ENCODE results near the gene CA10. TPM values are rescaled to one million over a fixed set of nuclear protein-coding genes. Genes with fewer than 3 reads are reported as not detected.

The CA10 gene
- total RNA-seq, 6 experiments from 2014 or later: not detected

- H3K4me3 ChIP-seq: no peak overlapping the region
- H3K9me3 ChIP-seq: no peaks in the 10 kb centered on the region
- no peak for DNase-seq
- ATAC-seq: no peak
- 71% methylated on average over 1 of the region's 1 CpG for WGBS (ENCODE audit: insufficient coverage, low coverage, low lambda C conversion rate, missing lambda C conversion rate)
- H3K27ac ChIP-seq: no peak overlapping the region
- no peaks in the 10 kb centered on the region for H3K27me3 ChIP-seq
- H3K36me3 ChIP-seq: no peaks in the 10 kb centered on the region
- H3K4me1 ChIP-seq: no peaks in the 10 kb centered on the region
- intact Hi-C loops (cut with DNase I): no loop called here
- TF ChIP-seq CTCF (IDR thresholded peaks at IDR 0.05) (no peak), POLR2A (IDR thresholded peaks at IDR 0.05) (no peak)
Observed at GRCh38 chr17:51805765-51806164, 352.7 kb downstream of the CA10 start.

- no peak for ATAC-seq
- no peak for DNase-seq
- H3K27me3 ChIP-seq: no peaks in the 10 kb centered on the region
- no peak overlapping the region for H3K27ac ChIP-seq
- no peaks in the 10 kb centered on the region for H3K36me3 ChIP-seq
- TF ChIP-seq CTCF (IDR thresholded peaks at IDR 0.05) (no peak), POLR2A (IDR thresholded peaks at IDR 0.05) (no peak)
- H3K4me3 ChIP-seq: no peak overlapping the region
- no peaks in the 10 kb centered on the region for H3K4me1 ChIP-seq
- 22% methylated on average over 2 of the region's 2 CpGs for WGBS (ENCODE audit: insufficient coverage, low coverage, low lambda C conversion rate, missing lambda C conversion rate)
- intact Hi-C loops (cut with DNase I): no loop called here
- no peaks in the 10 kb centered on the region for H3K9me3 ChIP-seq
Observed at GRCh38 chr17:51805185-51805584, 353.3 kb downstream of the CA10 start.

GRCh38 chr17:51803161-51803560 lies 355.4 kb downstream of the CA10 start:
- Histone ChIP-seq H3K27me3 (no peaks in the 10 kb centered on the region), H3K27ac (no peak overlapping the region), H3K9me3 (no peaks in the 10 kb centered on the region), H3K36me3 (no peaks in the 10 kb centered on the region), H3K4me1 (no peaks in the 10 kb centered on the region), H3K4me3 (no peak overlapping the region)
- DNase-seq (no peak), ATAC-seq (no peak)
- WGBS (ENCODE audit: insufficient coverage, low coverage, low lambda C conversion rate, missing lambda C conversion rate): 39% methylated on average over 4 of the region's 4 CpGs
- TF ChIP-seq CTCF (IDR thresholded peaks at IDR 0.05): no peak
- intact Hi-C loops (cut with DNase I): no loop called here

GRCh38 chr17:51802544-51802943 lies 356.0 kb downstream of the CA10 start:
- intact Hi-C loops (cut with DNase I): no loop called here
- DNase-seq: no peak
- 33% methylated on average over 1 of the region's 1 CpG for WGBS (ENCODE audit: insufficient coverage, low coverage, low lambda C conversion rate, missing lambda C conversion rate)

More at GRCh38 chr17:51802544-51802943, 356.0 kb downstream of the CA10 start:
- no peak overlapping the region for H3K27ac ChIP-seq
- H3K27me3 ChIP-seq: no peaks in the 10 kb centered on the region
- no peaks in the 10 kb centered on the region for H3K9me3 ChIP-seq
- no peaks in the 10 kb centered on the region for H3K36me3 ChIP-seq
- no peak overlapping the region for H3K4me3 ChIP-seq
- no peak for ATAC-seq
- no peaks in the 10 kb centered on the region for H3K4me1 ChIP-seq
- no peak for TF ChIP-seq CTCF (IDR thresholded peaks at IDR 0.05)
- no peak for TF ChIP-seq POLR2A (IDR thresholded peaks at IDR 0.05)

Measured in right lobe of liver (tissue), 6 donors.